HepG2 (cell line): ENCODE results near the gene NXT2. TPM values are rescaled to one million over a fixed set of nuclear protein-coding genes. Genes with fewer than 3 reads are reported as not detected.

Experiments
- ATM ChIP-seq: fragments of 450-650 bp; IDR thresholded peaks from 2 replicates; pipeline ENCODE4 v1.7.1; 2017; ENCODE audit warnings: mild to moderate bottlenecking, borderline replicate concordance
- CAMTA2 ChIP-seq: sonication (generic); formaldehyde crosslinking; IDR thresholded peaks from 2 replicates; pipeline ENCODE4 v1.4.0; 2020; ENCODE audit warnings: mild to moderate bottlenecking, missing genetic modification reagents, borderline replicate concordance
- FOXA1 ChIP-seq, 2 experiments: fragments of 450-650 bp in 1 of 2; sonication (generic) in 1 of 2; formaldehyde crosslinking in 1 of 2; IDR thresholded peaks; 2 replicates each; pipeline versions ENCODE4 v1.4.0 to v1.6.1; 2016 to 2020; ENCODE audit warnings: missing genetic modification reagents in 1 of 2
- HCFC1 ChIP-seq: fragments of 150-350 bp; IDR thresholded peaks from 2 replicates; pipeline ENCODE4 v1.6.1; 2014; ENCODE audit warnings: low read depth, low read length
- MXD4 ChIP-seq: IDR thresholded peaks from 2 replicates; pipeline ENCODE4 v1.6.1; 2016; ENCODE audit warnings: mild to moderate bottlenecking, missing biosample characterization, missing genetic modification reagents
- NFIC ChIP-seq: IDR thresholded peaks from 2 replicates; pipeline ENCODE4 v1.6.1; 2012; ENCODE audit warnings: mild to moderate bottlenecking, low read length, inconsistent platforms
- RXRA ChIP-seq: sonication (generic); formaldehyde crosslinking; IDR thresholded peaks from 2 replicates; pipeline ENCODE4 v1.5.1; 2020; ENCODE audit warnings: missing genetic modification reagents
- SP4 ChIP-seq: sonication (generic); formaldehyde crosslinking; IDR thresholded peaks from 2 replicates; pipeline ENCODE4 v1.8.1; 2023; ENCODE audit warnings: mild to moderate bottlenecking, missing genetic modification reagents
- SUZ12 ChIP-seq: fragments of 150-350 bp; IDR thresholded peaks from 2 replicates; pipeline ENCODE4 v1.6.1; 2014; ENCODE audit warnings: low read depth, low read length
- TFDP2 ChIP-seq: sonication (generic); formaldehyde crosslinking; IDR thresholded peaks from 2 replicates; pipeline ENCODE4 v1.4.0; 2020; ENCODE audit warnings: missing genetic modification reagents
- THAP7 ChIP-seq: sonication (generic); formaldehyde crosslinking; IDR thresholded peaks from 2 replicates; pipeline ENCODE4 v1.8.1; 2023; ENCODE audit warnings: mild to moderate bottlenecking, missing genetic modification reagents
- ZC3H4 ChIP-seq: sonication (generic); formaldehyde crosslinking; IDR thresholded peaks from 2 replicates; pipeline ENCODE4 v1.4.0; 2020; ENCODE audit warnings: missing genetic modification reagents, borderline replicate concordance
- ZEB1 ChIP-seq: IDR thresholded peaks from 2 replicates; pipeline ENCODE4 v1.6.1; 2012; ENCODE audit warnings: mild to moderate bottlenecking, low read depth, inconsistent platforms; ENCODE audit not compliant: insufficient replicate concordance
- ZFP82 ChIP-seq: sonication (generic); formaldehyde crosslinking; IDR thresholded peaks from 2 replicates; pipeline ENCODE4 v1.5.1; 2020; ENCODE audit warnings: mild to moderate bottlenecking, missing genetic modification reagents, borderline replicate concordance
- ZGPAT ChIP-seq: IDR thresholded peaks from 2 replicates; pipeline ENCODE4 v1.6.1; 2016; ENCODE audit warnings: mild to moderate bottlenecking
- ZNF12 ChIP-seq: sonication (generic); formaldehyde crosslinking; IDR thresholded peaks from 2 replicates; pipeline ENCODE4 v1.5.0; 2020; ENCODE audit warnings: missing genetic modification reagents
- ZNF17 ChIP-seq: sonication (generic); formaldehyde crosslinking; IDR thresholded peaks from 2 replicates; pipeline ENCODE4 v1.5.0; 2020; ENCODE audit warnings: mild to moderate bottlenecking, missing genetic modification reagents
- ZNF225 ChIP-seq: sonication (generic); formaldehyde crosslinking; IDR thresholded peaks from 2 replicates; pipeline ENCODE4 v1.4.0; 2020; ENCODE audit warnings: mild to moderate bottlenecking, missing genetic modification reagents
- ZNF230 ChIP-seq: sonication (generic); formaldehyde crosslinking; IDR thresholded peaks from 2 replicates; pipeline ENCODE4 v1.4.0; 2020; ENCODE audit warnings: mild to moderate bottlenecking, missing genetic modification reagents
- ZNF274 ChIP-seq: sonication (generic); formaldehyde crosslinking; IDR thresholded peaks from 2 replicates; pipeline ENCODE4 v1.5.1; 2020; ENCODE audit warnings: mild to moderate bottlenecking, missing genetic modification reagents
- ZNF275 ChIP-seq: sonication (generic); formaldehyde crosslinking; IDR thresholded peaks from 2 replicates; pipeline ENCODE4 v1.8.0; 2022; ENCODE audit warnings: missing genetic modification reagents, mild to moderate bottlenecking, inconsistent platforms, borderline replicate concordance
- ZNF512 ChIP-seq: sonication (generic); formaldehyde crosslinking; IDR thresholded peaks from 2 replicates; pipeline ENCODE4 v1.4.0; 2020; ENCODE audit warnings: mild to moderate bottlenecking, missing genetic modification reagents
- ZNF598 ChIP-seq: sonication (generic); formaldehyde crosslinking; IDR thresholded peaks from 2 replicates; pipeline ENCODE4 v1.5.1; 2020; ENCODE audit warnings: mild to moderate bottlenecking, missing genetic modification reagents, borderline replicate concordance
- ZNF879 ChIP-seq: sonication (generic); formaldehyde crosslinking; IDR thresholded peaks from 2 replicates; pipeline ENCODE4 v1.8.1; 2023; ENCODE audit warnings: missing genetic modification reagents
- polyA plus RNA-seq, 8 experiments: library from polyadenylated mRNA; depleted of rRNA in 3 of 8; stranded (reverse) in 7 of 8; unstranded in 1 of 8; fragments of >200 nt; fragmentation: Illumina TruSeq in 4 of 8; extraction: Trizol in 4 of 8; gene quantifications; 2 replicates each; pipeline versions ENCODE4 v1.2.1 to v1.2.3, GENCODE V29; 2011 to 2016; ENCODE audit warnings: low read depth in 4 of 8, missing spikeins in 1 of 8, mixed read lengths in 1 of 8; ENCODE audit not compliant: insufficient read depth in 1 of 8
- total RNA-seq, 5 experiments: library from RNA; depleted of rRNA; stranded (reverse); fragments of >200 nt; fragmentation: Illumina TruSeq; extraction: Trizol; gene quantifications; 2 replicates each; pipeline ENCODE4 v1.2.3, GENCODE V29; 2016; ENCODE audit warnings: low read depth in 1 of 5

The NXT2 gene
- total and polyA plus RNA-seq, 2 of the 13 experiments (the other 11 are each of a cell fraction or from before 2014, with no cell fraction given) = 9.5 to 14.9 TPM

GRCh38 chrX:109536439-109537323 is at the start of gene NXT2 (continued):
- TF ChIP-seq MXD4 = no peak
- TF ChIP-seq ZNF17 (CRISPR knock-in tag) = no peak
- no peak for TF ChIP-seq SUZ12
- TF ChIP-seq RXRA (CRISPR knock-in tag) = peak; percentile 29; the same call in 1 of the 2 replicates
- no peak for TF ChIP-seq ZNF512 (CRISPR knock-in tag)
- TF ChIP-seq NFIC = peak; percentile 71; the same call in 1 of the 2 replicates
- no peak for TF ChIP-seq CAMTA2 (CRISPR knock-in tag)
- no peak for TF ChIP-seq ZC3H4 (CRISPR knock-in tag)
- no peak for TF ChIP-seq ZNF12
- TF ChIP-seq ZNF275 (CRISPR knock-in tag) = no peak
- no peak for TF ChIP-seq FOXA1 (IDR thresholded peaks at IDR 0.05)
- 0 out of 2 replicates have a peak, but pooled peaks have one; percentile 4 for TF ChIP-seq FOXA1 (CRISPR knock-in tag; IDR thresholded peaks at IDR 0.05)
- TF ChIP-seq ZNF879 (CRISPR knock-in tag) = no peak
- peak; percentile 59; the same call in 1 of the 2 replicates for TF ChIP-seq HCFC1
- TF ChIP-seq TFDP2 (CRISPR knock-in tag) = peak; percentile 35; the same call in 1 of the 2 replicates
- 0 out of 2 replicates have a peak, but pooled peaks have one; percentile 43 for TF ChIP-seq ZNF274 (CRISPR knock-in tag)
- 0 out of 2 replicates have a peak, but pooled peaks have one; percentile 47 for TF ChIP-seq ZNF230 (CRISPR knock-in tag)
- no peak for TF ChIP-seq ZFP82 (CRISPR knock-in tag)
- TF ChIP-seq ZNF598 = no peak; the same call in 1 of the 2 replicates
- no peak for TF ChIP-seq ZEB1
- no peak for TF ChIP-seq THAP7 (CRISPR knock-in tag)
- peak; percentile 32; the same call in 1 of the 2 replicates for TF ChIP-seq ZGPAT
- no peak for TF ChIP-seq ATM
- TF ChIP-seq ZNF225 = no peak
- TF ChIP-seq SP4 (CRISPR knock-in tag) = peak; percentile 80
